Kidney epithelial cell (primary cell): Measurements from ENCODE around the gene RAD50. TPM values are rescaled to one million over a fixed set of nuclear protein-coding genes. Genes with fewer than 3 reads are reported as not detected.
"Not testable (repeated sequence)": the region's sequence is repeated elsewhere in the genome, so short reads cannot be mapped to it uniquely, and the experiment has no call there.

Experiments used
- DNase-seq: peaks from one replicate; pipeline ENCODE4 v3.0.0-alpha.2; 2010; ENCODE audit warnings: low read depth
- H3K27me3 ChIP-seq: 2 replicates; pipeline ENCODE4 v1.6.0; 2011; ENCODE audit warnings: low read length; ENCODE audit not compliant: control insufficient read depth, insufficient read depth
- H3K36me3 ChIP-seq: 2 replicates; pipeline ENCODE4 v1.5.1; 2011; ENCODE audit warnings: low read length; ENCODE audit not compliant: control insufficient read depth, insufficient read depth
- H3K4me3 ChIP-seq: 2 replicates; pipeline ENCODE4 v1.5.1; 2011; ENCODE audit warnings: low read depth, mild to moderate bottlenecking, control low read depth, low read length
- total RNA-seq: library from RNA; depleted of rRNA; stranded (reverse); fragments of >200 nt; gene quantifications from 2 replicates; pipeline ENCODE4 v1.2.3, GENCODE V29; 2015
- TF ChIP-seq, protein P1 (sequence below): IDR thresholded peaks from 2 replicates; pipeline ENCODE4 v1.5.1; 2011; ENCODE audit warnings: mild to moderate bottlenecking, moderate library complexity, low read length, control low read depth, inconsistent platforms; ENCODE audit not compliant: insufficient read depth, poor library complexity, severe bottlenecking

The RAD50 gene
- total RNA-seq, 1 donor from 2014 or later = 35.1 TPM

DNA sequence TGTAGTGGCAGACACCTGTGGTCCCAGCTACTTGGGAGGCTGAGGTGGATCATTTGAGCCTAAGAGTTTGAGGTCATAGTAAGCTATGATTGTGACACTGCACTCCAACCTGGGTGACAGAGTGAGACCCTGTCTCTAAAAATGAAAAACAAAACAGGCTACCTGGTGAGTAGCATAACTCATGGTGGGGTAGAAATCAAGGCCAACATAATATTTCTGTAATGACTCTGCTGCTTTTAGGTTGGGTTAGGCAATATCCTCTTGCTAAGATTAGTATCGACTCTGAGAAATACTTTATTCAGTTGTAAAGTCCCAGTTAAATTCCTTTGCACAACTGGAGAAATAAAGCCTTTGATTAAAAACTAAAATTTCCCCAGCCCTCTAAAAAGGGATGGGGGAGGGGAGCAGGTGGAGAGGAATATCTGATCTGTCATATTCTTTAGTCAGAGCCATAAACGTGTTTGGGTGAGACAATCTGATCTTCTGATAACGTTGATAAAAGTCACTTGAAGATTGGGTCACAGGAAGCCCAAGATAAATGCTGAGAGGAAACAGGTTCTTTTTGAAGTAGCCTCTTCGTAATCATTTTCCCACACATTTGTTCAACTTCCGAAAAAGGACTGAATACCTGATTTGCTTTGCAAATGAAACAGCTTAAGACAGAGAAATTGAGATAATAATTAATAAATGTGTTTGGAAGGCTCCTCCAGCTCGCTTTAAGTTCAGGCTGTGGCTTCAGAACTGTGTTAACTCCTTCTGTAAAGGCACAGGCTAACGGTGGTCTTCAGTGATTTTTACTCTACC lies 132.0 kb downstream of the RAD50 start:
- Histone ChIP-seq H3K27me3 (no peaks in the 10 kb centered on the region), H3K36me3 (no peaks in the 10 kb centered on the region), H3K4me3 (no peak overlapping the region)
- TF ChIP-seq, protein P1, sequence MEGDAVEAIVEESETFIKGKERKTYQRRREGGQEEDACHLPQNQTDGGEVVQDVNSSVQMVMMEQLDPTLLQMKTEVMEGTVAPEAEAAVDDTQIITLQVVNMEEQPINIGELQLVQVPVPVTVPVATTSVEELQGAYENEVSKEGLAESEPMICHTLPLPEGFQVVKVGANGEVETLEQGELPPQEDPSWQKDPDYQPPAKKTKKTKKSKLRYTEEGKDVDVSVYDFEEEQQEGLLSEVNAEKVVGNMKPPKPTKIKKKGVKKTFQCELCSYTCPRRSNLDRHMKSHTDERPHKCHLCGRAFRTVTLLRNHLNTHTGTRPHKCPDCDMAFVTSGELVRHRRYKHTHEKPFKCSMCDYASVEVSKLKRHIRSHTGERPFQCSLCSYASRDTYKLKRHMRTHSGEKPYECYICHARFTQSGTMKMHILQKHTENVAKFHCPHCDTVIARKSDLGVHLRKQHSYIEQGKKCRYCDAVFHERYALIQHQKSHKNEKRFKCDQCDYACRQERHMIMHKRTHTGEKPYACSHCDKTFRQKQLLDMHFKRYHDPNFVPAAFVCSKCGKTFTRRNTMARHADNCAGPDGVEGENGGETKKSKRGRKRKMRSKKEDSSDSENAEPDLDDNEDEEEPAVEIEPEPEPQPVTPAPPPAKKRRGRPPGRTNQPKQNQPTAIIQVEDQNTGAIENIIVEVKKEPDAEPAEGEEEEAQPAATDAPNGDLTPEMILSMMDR = no peak
- no peak for DNase-seq

DNA sequence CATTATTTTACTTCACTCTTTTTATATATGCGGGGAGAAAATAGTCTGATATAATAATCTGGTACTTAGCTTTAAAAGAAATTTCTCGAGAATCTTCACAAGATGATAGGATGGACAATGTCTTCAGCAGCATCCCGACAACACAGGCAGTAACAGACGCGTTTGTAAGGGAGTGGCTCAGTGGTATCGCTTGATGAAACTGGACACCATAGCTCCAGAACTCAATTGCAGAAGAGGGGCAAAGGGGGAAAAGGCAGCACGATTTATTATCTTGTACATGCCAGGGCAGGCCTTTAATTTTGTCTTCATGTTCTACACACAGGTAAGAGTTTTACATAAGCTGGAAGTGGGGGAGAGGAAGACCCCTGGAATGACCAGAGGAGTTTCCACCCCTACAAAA lies 132.7 kb downstream of the RAD50 start:
- Histone ChIP-seq H3K4me3 (no peak overlapping the region), H3K36me3 (no peaks in the 10 kb centered on the region), H3K27me3 (no peaks in the 10 kb centered on the region)
- TF ChIP-seq, protein P1 = no peak
- no peak for DNase-seq

DNA sequence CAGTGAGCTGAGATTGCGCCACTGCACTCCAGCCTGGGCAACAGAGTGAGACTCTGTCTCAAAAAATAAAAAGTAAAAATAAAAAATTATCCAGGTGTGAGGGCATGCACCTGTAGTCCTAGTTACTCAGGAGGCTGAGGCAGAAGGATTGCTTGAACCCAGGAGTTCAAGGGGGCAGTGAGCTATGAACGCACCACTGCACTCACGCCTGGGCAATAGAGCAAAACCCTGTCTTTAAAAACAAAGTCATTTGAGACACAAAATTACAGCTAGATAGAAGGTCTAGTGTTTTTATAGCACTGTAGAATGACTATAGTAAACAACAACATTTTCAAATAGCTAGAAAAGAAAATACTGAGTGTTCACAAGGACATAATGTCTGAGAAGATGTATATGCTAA lies 133.4 kb downstream of the RAD50 start:
- H3K27me3 ChIP-seq = no peaks in the 10 kb centered on the region
- TF ChIP-seq, protein P1 = no peak
- no peak for DNase-seq
- H3K36me3 ChIP-seq = no peaks in the 10 kb centered on the region
- no peak overlapping the region for H3K4me3 ChIP-seq

DNA sequence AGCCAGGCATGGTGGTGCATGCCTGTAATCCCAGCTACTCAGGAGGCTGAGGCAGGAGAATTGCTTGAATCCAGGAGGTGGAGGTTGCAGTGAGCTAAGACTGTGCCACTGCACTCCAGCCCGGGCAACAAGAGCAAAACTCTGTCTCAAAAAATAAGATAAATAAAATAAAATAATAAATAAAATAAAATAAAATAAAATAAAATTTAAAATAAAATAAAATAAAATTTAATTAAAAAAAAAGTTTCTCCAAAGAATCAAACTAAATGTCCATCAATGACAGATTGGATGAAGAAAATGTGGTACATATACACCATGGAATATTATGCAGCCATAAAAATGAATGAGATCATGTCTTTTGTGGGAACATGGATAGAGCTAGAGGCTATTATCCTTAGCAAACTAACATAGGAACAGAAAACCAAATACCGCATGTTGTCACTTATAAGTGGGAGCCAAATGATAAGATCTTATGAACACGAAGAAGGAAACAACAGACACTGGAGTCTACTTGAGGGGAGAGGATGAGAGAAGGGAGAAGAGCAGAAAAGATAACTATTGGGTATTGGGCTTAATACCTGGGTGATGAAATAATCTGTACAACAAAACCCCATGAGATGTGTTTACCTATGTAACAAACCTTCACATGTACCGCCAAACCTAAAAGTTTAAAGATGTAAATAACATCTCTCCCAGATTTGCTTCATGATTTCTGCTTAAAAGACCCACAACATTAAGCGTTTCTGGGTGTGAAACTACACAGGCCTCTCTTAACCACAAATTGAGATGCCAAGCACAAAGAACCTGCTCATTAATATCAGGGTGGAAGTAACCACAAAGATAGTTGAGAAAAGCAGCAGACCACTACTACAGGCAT lies 135.2 kb downstream of the RAD50 start:
- H3K4me3 ChIP-seq, H3K36me3 ChIP-seq, DNase-seq, H3K27me3 ChIP-seq: not testable (repeated sequence)

DNA sequence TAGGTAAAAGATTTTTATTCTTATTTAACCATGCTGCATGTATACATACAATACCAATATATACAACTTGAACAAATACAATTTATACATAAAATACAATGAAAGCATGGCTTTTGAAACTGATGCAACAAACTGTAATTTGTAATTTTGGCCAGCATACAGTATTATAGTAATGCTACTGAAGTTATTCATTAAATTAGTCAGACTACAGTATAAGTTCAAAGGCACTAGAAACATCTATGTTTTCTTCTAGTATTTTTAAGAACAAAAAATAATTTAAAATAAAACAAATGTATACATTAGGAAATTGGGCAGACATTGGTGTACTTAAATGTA lies 135.8 kb downstream of the RAD50 start:
- no peaks in the 10 kb centered on the region for H3K36me3 ChIP-seq

More for the DNA sequence above, 135.8 kb downstream of the RAD50 start:
- TF ChIP-seq, protein P1 = no peak
- Histone ChIP-seq H3K4me3 (no peak overlapping the region), H3K27me3 (no peaks in the 10 kb centered on the region)
- DNase-seq = no peak

Other genes starting within 250 kb of the RAD50 start
- gene SLC22A5, start 187.3 kb upstream of the RAD50 start, total RNA-seq = 13.2 and 19.1 TPM in 2 replicates
- gene IRF1, start 66.2 kb upstream of the RAD50 start, total RNA-seq = 61.9 and 75.3 TPM in 2 replicates
- not detected in 2 replicates for gene IL5, start 13.5 kb upstream of the RAD50 start, total RNA-seq
- gene IL13, start 101.2 kb downstream of the RAD50 start, total RNA-seq = not detected in 2 replicates
- not detected in 2 replicates for gene IL4, start 117.0 kb downstream of the RAD50 start, total RNA-seq
- gene KIF3A, start 180.6 kb downstream of the RAD50 start, total RNA-seq = 10.6 and 10.7 TPM in 2 replicates
- gene CCNI2, start 190.4 kb downstream of the RAD50 start, total RNA-seq = 0.42 and 1.6 TPM in 2 replicates
- 68.6 and 88.7 TPM in 2 replicates for gene SEPTIN8, start 220.3 kb downstream of the RAD50 start, total RNA-seq